Nephron (organoid): Measurements from ENCODE around the gene PTH1R.

Experiments used
- H3K27ac Mint-ChIP-seq, 3 experiments: 2 replicates each; pipeline ENCODE4 v1.8.0; 2020; ENCODE audit warnings: mixed read lengths in 3 of 3, mild to moderate bottlenecking in 2 of 3, moderate library complexity in 1 of 3
- H3K27me3 Mint-ChIP-seq: 2 replicates; pipeline ENCODE4 v1.8.0; 2021; ENCODE audit warnings: low read depth, mild to moderate bottlenecking, moderate library complexity, mixed read lengths
- H3K36me3 Mint-ChIP-seq: 2 replicates; pipeline ENCODE4 v1.8.0; 2020; ENCODE audit warnings: low read depth, mixed read lengths
- H3K4me1 Mint-ChIP-seq: 2 replicates; pipeline ENCODE4 v1.8.0; 2020; ENCODE audit warnings: mixed read lengths
- H3K4me3 Mint-ChIP-seq, 3 experiments: 2 replicates each; pipeline ENCODE4 v1.8.0; 2020; ENCODE audit warnings: mild to moderate bottlenecking in 3 of 3, mixed read lengths in 3 of 3, moderate library complexity in 2 of 3
- H3K9me3 Mint-ChIP-seq: 2 replicates; pipeline ENCODE4 v1.8.0; 2020; ENCODE audit warnings: mixed read lengths
- CTCF ChIP-seq, 3 experiments: fragments of 200-600 bp; sonication (generic); IDR thresholded peaks; one replicate each; pipeline ENCODE4 v1.5.0; 2021; ENCODE audit warnings: antibody characterized with exemption in 3 of 3; ENCODE audit not compliant: unreplicated experiment in 3 of 3

Gene PTH1R

GRCh38 chr3:46934498-46935167 lies 57.1 kb downstream of the PTH1R start:
- Mint-ChIP-seq H3K9me3 (no peaks in the 10 kb centered on the region), H3K27ac (peak overlapping the region; percentile 52 to 92 (median 79)), H3K4me3 (no peak overlapping the region), H3K36me3 (peaks cover 29% of the 10 kb centered on the region), H3K27me3 (no peaks in the 10 kb centered on the region), H3K4me1 (peaks cover 61% of the 10 kb centered on the region)
- TF ChIP-seq CTCF (IDR thresholded peaks at IDR 0.05; ENCODE audit: unreplicated experiment in 3 of 3), result no peak

GRCh38 chr3:46935168-46935858 lies 57.8 kb downstream of the PTH1R start:
- peak in 2 of 3 experiments; percentile 40 to 41 for TF ChIP-seq CTCF (IDR thresholded peaks at IDR 0.05; ENCODE audit: unreplicated experiment in 3 of 3)
- Mint-ChIP-seq H3K27me3 (no peaks in the 10 kb centered on the region), H3K4me1 (peaks cover 67% of the 10 kb centered on the region), H3K27ac (peak overlapping the region; percentile 79 to 92 (median 85)), H3K4me3 (no peak overlapping the region), H3K36me3 (peaks cover 35% of the 10 kb centered on the region), H3K9me3 (no peaks in the 10 kb centered on the region)

- no peak for TF ChIP-seq CTCF (IDR thresholded peaks at IDR 0.05; ENCODE audit: unreplicated experiment in 3 of 3)
- Mint-ChIP-seq H3K4me3 (no peak overlapping the region), H3K9me3 (no peaks in the 10 kb centered on the region)
Observed at GRCh38 chr3:46935989-46936558, 58.6 kb downstream of the PTH1R start.

GRCh38 chr3:46936733-46937250 lies 59.3 kb downstream of the PTH1R start:
- Mint-ChIP-seq H3K9me3 (no peaks in the 10 kb centered on the region), H3K4me1 (peaks cover 59% of the 10 kb centered on the region), H3K27me3 (no peaks in the 10 kb centered on the region), H3K36me3 (peaks cover 40% of the 10 kb centered on the region), H3K27ac (peak overlapping the region; percentile 6 to 92 (median 79)), H3K4me3 (no peak overlapping the region)
- no peak for TF ChIP-seq CTCF (IDR thresholded peaks at IDR 0.05; ENCODE audit: unreplicated experiment in 3 of 3)

More at GRCh38 chr3:46935989-46936558, 58.6 kb downstream of the PTH1R start:
- Mint-ChIP-seq H3K27me3 (no peaks in the 10 kb centered on the region), H3K36me3 (peaks cover 40% of the 10 kb centered on the region), H3K27ac (peak overlapping the region; percentile 79 to 92 (median 85)), H3K4me1 (peaks cover 66% of the 10 kb centered on the region)

GRCh38 chr3:46938118-46938517 lies 60.6 kb downstream of the PTH1R start:
- no peak for TF ChIP-seq CTCF (IDR thresholded peaks at IDR 0.05; ENCODE audit: unreplicated experiment in 3 of 3)
- no peaks in the 10 kb centered on the region for H3K9me3 Mint-ChIP-seq
- peaks cover 40% of the 10 kb centered on the region for H3K36me3 Mint-ChIP-seq
- H3K27me3 Mint-ChIP-seq, result no peaks in the 10 kb centered on the region
- H3K27ac Mint-ChIP-seq, result no peak overlapping the region
- H3K4me1 Mint-ChIP-seq, result peaks cover 50% of the 10 kb centered on the region
- no peak overlapping the region for H3K4me3 Mint-ChIP-seq
